ENCODE measurements around the gene PLB1. TPM values are rescaled to one million over a fixed set of nuclear protein-coding genes. Genes with fewer than 3 reads are reported as not detected.

Gene PLB1
- total RNA-seq, 1 experiment from 2014 or later = 0.44 TPM

DNA sequence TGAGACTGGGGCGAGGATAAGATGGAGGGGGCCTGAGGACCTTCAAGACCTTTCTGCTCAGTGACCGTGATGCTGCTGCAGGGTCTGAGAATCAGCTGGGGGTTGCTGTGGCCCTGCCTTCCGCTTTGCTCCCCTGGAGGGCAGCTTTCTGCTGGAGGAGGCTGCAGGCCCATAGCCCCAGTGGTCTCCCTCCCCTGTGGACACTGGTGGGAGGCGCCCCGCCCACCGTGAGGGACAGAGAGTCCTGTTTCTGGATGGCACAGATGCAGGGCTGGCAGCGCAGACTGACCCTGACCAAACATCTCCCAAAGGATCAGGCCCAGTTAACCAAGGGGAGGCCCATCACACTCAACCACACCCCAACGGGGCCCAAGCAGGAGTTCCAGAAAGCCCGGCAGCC, 42.8 kb downstream of the PLB1 start (continued):
- TF ChIP-seq ZNF671 (CRISPR knock-in tag; IDR thresholded peaks at IDR 0.05) (no peak), NFE2L1 (CRISPR knock-in tag; IDR thresholded peaks at IDR 0.05) (no peak), ZNF232 (CRISPR knock-in tag; IDR thresholded peaks at IDR 0.05) (no peak), TEAD1 (CRISPR knock-in tag; IDR thresholded peaks at IDR 0.05) (no peak), PRRX2 (CRISPR knock-in tag; IDR thresholded peaks at IDR 0.05) (no peak), CREM (CRISPR knock-in tag; IDR thresholded peaks at IDR 0.05) (no peak), HMGA2 (CRISPR knock-in tag; IDR thresholded peaks at IDR 0.05) (no peak), ZNF423 (CRISPR knock-in tag; IDR thresholded peaks at IDR 0.05) (no peak), GTF2I (CRISPR knock-in tag; conservative IDR thresholded peaks at IDR 0.05) (no peak), KAT7 (CRISPR knock-in tag; IDR thresholded peaks at IDR 0.05; ENCODE audit: borderline replicate concordance) (no peak)
- TF ChIP-seq, protein P1, sequence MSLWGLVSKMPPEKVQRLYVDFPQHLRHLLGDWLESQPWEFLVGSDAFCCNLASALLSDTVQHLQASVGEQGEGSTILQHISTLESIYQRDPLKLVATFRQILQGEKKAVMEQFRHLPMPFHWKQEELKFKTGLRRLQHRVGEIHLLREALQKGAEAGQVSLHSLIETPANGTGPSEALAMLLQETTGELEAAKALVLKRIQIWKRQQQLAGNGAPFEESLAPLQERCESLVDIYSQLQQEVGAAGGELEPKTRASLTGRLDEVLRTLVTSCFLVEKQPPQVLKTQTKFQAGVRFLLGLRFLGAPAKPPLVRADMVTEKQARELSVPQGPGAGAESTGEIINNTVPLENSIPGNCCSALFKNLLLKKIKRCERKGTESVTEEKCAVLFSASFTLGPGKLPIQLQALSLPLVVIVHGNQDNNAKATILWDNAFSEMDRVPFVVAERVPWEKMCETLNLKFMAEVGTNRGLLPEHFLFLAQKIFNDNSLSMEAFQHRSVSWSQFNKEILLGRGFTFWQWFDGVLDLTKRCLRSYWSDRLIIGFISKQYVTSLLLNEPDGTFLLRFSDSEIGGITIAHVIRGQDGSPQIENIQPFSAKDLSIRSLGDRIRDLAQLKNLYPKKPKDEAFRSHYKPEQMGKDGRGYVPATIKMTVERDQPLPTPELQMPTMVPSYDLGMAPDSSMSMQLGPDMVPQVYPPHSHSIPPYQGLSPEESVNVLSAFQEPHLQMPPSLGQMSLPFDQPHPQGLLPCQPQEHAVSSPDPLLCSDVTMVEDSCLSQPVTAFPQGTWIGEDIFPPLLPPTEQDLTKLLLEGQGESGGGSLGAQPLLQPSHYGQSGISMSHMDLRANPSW (CRISPR knock-in tag; conservative IDR thresholded peaks at IDR 0.05; ENCODE audit: low read depth) = no peak
- TF ChIP-seq, protein P2, sequence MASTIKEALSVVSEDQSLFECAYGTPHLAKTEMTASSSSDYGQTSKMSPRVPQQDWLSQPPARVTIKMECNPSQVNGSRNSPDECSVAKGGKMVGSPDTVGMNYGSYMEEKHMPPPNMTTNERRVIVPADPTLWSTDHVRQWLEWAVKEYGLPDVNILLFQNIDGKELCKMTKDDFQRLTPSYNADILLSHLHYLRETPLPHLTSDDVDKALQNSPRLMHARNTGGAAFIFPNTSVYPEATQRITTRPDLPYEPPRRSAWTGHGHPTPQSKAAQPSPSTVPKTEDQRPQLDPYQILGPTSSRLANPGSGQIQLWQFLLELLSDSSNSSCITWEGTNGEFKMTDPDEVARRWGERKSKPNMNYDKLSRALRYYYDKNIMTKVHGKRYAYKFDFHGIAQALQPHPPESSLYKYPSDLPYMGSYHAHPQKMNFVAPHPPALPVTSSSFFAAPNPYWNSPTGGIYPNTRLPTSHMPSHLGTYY (CRISPR knock-in tag; IDR thresholded peaks at IDR 0.05) = no peak

DNA sequence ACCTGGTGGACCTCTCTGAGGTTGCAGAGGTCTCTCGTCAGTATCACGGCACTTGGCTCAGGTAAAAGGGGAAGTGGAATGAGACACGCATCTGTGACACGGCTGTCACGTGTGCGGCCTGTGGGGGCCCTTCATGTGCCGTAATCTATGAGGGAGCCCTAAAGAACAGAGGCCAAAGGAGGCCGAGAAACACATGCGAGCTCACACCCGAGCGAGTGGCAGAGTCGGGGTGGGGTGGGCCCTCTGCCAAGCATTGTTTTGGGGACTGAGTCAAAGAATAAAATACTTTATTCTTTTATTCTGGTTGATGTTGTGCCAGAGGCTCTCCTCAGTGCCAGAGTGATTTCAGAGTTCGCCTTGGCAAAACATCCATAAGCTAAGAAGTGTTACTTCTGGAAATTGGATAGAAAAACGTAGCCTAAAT, 43.3 kb downstream of the PLB1 start:
- H3K36me3 Mint-ChIP-seq = no peaks in the 10 kb centered on the region
- no peaks in the 10 kb centered on the region for H3K4me1 Mint-ChIP-seq

More for the DNA sequence above, 43.3 kb downstream of the PLB1 start:
- POLR2A ChIA-PET = no interaction called here
- no peak for DNase-seq (ENCODE audit: low spot score)
- CTCF ChIA-PET = no interaction called here
- ATAC-seq = no peak
- Mint-ChIP-seq H3K27me3 (ENCODE audit: low read depth) (no peaks in the 10 kb centered on the region), H3K9me3 (no peaks in the 10 kb centered on the region), H3K27ac (no peak overlapping the region), H3K4me3 (no peak overlapping the region)
- TF ChIP-seq, protein P3, sequence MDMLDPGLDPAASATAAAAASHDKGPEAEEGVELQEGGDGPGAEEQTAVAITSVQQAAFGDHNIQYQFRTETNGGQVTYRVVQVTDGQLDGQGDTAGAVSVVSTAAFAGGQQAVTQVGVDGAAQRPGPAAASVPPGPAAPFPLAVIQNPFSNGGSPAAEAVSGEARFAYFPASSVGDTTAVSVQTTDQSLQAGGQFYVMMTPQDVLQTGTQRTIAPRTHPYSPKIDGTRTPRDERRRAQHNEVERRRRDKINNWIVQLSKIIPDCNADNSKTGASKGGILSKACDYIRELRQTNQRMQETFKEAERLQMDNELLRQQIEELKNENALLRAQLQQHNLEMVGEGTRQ (CRISPR knock-in tag; IDR thresholded peaks at IDR 0.05) = no peak
- TF ChIP-seq, protein P4, sequence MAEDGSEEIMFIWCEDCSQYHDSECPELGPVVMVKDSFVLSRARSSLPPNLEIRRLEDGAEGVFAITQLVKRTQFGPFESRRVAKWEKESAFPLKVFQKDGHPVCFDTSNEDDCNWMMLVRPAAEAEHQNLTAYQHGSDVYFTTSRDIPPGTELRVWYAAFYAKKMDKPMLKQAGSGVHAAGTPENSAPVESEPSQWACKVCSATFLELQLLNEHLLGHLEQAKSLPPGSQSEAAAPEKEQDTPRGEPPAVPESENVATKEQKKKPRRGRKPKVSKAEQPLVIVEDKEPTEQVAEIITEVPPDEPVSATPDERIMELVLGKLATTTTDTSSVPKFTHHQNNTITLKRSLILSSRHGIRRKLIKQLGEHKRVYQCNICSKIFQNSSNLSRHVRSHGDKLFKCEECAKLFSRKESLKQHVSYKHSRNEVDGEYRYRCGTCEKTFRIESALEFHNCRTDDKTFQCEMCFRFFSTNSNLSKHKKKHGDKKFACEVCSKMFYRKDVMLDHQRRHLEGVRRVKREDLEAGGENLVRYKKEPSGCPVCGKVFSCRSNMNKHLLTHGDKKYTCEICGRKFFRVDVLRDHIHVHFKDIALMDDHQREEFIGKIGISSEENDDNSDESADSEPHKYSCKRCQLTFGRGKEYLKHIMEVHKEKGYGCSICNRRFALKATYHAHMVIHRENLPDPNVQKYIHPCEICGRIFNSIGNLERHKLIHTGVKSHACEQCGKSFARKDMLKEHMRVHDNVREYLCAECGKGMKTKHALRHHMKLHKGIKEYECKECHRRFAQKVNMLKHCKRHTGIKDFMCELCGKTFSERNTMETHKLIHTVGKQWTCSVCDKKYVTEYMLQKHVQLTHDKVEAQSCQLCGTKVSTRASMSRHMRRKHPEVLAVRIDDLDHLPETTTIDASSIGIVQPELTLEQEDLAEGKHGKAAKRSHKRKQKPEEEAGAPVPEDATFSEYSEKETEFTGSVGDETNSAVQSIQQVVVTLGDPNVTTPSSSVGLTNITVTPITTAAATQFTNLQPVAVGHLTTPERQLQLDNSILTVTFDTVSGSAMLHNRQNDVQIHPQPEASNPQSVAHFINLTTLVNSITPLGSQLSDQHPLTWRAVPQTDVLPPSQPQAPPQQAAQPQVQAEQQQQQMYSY (CRISPR knock-in tag; IDR thresholded peaks at IDR 0.05) = no peak
- TF ChIP-seq ZNF121 (CRISPR knock-in tag; IDR thresholded peaks at IDR 0.05) = no peak
- TF ChIP-seq, protein P5, sequence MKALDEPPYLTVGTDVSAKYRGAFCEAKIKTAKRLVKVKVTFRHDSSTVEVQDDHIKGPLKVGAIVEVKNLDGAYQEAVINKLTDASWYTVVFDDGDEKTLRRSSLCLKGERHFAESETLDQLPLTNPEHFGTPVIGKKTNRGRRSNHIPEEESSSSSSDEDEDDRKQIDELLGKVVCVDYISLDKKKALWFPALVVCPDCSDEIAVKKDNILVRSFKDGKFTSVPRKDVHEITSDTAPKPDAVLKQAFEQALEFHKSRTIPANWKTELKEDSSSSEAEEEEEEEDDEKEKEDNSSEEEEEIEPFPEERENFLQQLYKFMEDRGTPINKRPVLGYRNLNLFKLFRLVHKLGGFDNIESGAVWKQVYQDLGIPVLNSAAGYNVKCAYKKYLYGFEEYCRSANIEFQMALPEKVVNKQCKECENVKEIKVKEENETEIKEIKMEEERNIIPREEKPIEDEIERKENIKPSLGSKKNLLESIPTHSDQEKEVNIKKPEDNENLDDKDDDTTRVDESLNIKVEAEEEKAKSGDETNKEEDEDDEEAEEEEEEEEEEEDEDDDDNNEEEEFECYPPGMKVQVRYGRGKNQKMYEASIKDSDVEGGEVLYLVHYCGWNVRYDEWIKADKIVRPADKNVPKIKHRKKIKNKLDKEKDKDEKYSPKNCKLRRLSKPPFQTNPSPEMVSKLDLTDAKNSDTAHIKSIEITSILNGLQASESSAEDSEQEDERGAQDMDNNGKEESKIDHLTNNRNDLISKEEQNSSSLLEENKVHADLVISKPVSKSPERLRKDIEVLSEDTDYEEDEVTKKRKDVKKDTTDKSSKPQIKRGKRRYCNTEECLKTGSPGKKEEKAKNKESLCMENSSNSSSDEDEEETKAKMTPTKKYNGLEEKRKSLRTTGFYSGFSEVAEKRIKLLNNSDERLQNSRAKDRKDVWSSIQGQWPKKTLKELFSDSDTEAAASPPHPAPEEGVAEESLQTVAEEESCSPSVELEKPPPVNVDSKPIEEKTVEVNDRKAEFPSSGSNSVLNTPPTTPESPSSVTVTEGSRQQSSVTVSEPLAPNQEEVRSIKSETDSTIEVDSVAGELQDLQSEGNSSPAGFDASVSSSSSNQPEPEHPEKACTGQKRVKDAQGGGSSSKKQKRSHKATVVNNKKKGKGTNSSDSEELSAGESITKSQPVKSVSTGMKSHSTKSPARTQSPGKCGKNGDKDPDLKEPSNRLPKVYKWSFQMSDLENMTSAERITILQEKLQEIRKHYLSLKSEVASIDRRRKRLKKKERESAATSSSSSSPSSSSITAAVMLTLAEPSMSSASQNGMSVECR (CRISPR knock-in tag; IDR thresholded peaks at IDR 0.05; ENCODE audit: borderline replicate concordance) = no peak
